SJCRH30 (cell line): ENCODE data around the gene CDYL2. TPM values are rescaled to one million over a fixed set of nuclear protein-coding genes. Genes with fewer than 3 reads are reported as not detected.

Experiments
- DNase-seq, 2 experiments: peaks; one replicate each; pipeline ENCODE4 v3.0.0-alpha.2; 2015 to 2020
- H3K27ac ChIP-seq: fragments of 250-450 bp; sonication (Bioruptor Pico); 2 replicates; pipeline ENCODE4 v1.5.1; 2020; ENCODE audit warnings: mild to moderate bottlenecking, moderate library complexity
- H3K27me3 ChIP-seq: fragments of 250-450 bp; sonication (Bioruptor Pico); 2 replicates; pipeline ENCODE4 v1.5.1; 2020; ENCODE audit warnings: mild to moderate bottlenecking, moderate library complexity
- H3K36me3 ChIP-seq: fragments of 250-450 bp; sonication (Bioruptor Pico); 2 replicates; pipeline ENCODE4 v1.5.1; 2020; ENCODE audit warnings: mild to moderate bottlenecking, moderate library complexity
- H3K4me1 ChIP-seq: fragments of 250-450 bp; sonication (Bioruptor Pico); 2 replicates; pipeline ENCODE4 v1.5.1; 2020; ENCODE audit warnings: mild to moderate bottlenecking, moderate library complexity
- H3K4me3 ChIP-seq: fragments of 250-450 bp; sonication (Bioruptor Pico); 2 replicates; pipeline ENCODE4 v1.5.1; 2020; ENCODE audit warnings: mild to moderate bottlenecking, moderate library complexity
- H3K9me3 ChIP-seq: fragments of 250-450 bp; sonication (Bioruptor Pico); replicated peaks from 2 replicates; pipeline ENCODE4 v1.5.1; 2020; ENCODE audit warnings: mild to moderate bottlenecking, moderate library complexity
- total RNA-seq: library from RNA; depleted of rRNA; stranded (reverse); fragments of >200 nt; shearing (Covaris generic); gene quantifications from 2 replicates; pipeline ENCODE4 v1.2.3, GENCODE V29; 2014; rRNA removed

CDYL2 gene, protein sequence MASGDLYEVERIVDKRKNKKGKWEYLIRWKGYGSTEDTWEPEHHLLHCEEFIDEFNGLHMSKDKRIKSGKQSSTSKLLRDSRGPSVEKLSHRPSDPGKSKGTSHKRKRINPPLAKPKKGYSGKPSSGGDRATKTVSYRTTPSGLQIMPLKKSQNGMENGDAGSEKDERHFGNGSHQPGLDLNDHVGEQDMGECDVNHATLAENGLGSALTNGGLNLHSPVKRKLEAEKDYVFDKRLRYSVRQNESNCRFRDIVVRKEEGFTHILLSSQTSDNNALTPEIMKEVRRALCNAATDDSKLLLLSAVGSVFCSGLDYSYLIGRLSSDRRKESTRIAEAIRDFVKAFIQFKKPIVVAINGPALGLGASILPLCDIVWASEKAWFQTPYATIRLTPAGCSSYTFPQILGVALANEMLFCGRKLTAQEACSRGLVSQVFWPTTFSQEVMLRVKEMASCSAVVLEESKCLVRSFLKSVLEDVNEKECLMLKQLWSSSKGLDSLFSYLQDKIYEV
- 0.05 and 0.14 TPM in 2 replicates for total RNA-seq

DNA sequence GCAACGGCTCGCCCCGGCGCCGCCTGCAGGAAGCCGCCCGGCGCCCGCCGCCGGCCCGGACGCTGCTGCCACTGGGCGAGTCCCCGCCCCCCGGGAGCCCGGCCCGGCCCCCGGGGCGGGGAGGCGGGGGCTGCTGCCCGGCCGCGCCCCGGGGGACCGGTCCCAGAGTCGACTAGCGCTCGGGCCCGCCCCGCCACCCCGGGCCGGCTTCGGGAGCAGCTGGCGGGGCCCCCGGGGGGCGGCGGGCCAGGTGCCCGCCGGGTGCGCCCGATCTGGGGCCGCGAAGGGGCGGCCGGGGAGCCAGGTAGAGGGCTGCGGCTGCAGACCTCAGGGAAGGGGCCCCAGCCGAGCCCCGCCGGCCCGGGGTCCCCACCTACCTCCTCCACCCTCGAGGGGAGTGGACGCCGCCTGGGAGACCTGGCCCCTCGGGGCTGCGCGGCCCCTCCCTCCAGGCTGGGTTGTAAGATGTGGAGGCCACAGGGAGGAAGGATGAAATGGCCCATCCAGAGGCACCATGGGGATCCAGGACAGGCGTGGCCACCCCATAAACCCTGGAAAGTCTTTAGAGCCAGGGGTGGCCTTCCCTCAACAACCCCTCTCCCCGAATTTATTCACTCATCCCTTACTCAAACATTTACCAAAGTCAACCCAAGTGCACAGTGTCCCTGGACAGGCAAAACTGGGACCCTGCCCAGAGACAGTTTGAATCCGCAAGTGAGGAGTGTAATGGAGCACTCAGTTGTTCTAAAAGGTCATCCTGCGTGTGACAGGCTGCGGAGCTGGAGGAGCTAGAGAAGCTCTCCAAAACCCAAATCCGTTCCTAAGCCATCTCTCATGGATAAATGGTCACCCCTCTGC lies at the start of gene CDYL2:
CDYL2 (minus strand) TSS at position 73 of the 858 bp plus-strand sequence. CDS start 425 bp downstream, outside the sequence.
- Histone ChIP-seq H3K27ac (no peak within 1 kb of the TSS), H3K4me3 (no peak within 1 kb of the TSS), H3K27me3 (no peaks in the 10 kb centered on the region), H3K4me1 (no peaks in the 10 kb centered on the region), H3K9me3 (no peaks in the 10 kb centered on the region), H3K36me3 (no peaks in the 10 kb centered on the region)
- DNase-seq = no peak

DNA sequence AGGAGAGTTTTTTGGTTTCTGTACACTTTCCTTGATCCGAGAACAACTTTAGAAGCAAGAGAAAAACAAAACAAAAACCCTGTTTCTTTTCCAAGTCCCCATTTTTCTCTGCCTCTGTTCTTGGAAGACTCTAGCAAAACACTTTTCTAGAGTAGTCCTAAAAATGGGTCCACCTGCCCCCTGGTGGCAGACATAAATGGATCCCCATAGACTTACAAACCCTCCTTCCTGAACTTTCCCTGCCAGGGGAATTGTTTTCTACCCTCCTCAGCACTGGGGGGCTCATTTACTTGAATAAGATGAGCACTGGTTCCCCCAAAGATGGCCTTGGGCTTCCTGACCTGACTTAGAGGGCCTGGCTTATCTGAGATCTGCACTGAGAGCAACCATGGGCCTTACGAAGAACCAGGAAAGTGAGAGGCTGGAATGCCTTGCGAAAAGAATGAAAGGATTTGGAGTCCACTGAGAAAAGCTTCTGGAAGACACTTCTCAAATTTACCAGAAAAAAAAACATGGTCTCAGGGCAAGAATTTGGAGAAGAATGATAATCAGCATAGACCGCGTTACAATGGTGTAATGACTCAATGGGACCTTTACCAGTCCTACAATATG lies 48.0 kb upstream of the CDYL2 start:
- Histone ChIP-seq H3K27me3 (no peaks in the 10 kb centered on the region), H3K36me3 (no peaks in the 10 kb centered on the region), H3K4me3 (no peak overlapping the region), H3K27ac (no peak overlapping the region), H3K4me1 (no peaks in the 10 kb centered on the region), H3K9me3 (no peaks in the 10 kb centered on the region)
- DNase-seq = peak; percentile 3 to 5

DNA sequence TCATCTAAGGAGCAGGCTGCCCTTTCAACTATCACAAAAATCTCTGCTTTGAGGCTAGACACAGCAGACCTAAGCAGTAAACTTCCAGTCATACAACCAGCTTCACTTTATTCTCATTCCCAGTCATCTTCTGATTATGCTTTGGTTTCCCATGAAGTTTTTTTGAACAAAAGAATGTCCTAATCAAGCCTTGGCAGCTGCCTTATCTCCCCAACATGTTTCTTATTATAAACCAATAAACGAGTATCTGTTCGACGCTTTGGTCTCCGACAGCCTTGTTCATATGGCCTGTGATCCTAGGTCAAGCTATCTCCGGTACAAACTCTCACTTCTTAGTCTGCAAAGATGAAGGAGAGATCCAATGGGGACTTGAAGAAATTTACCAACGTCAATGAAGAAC lies 47.4 kb upstream of the CDYL2 start:
- H3K27me3 ChIP-seq = no peaks in the 10 kb centered on the region
- no peak for DNase-seq
- no peak overlapping the region for H3K27ac ChIP-seq
- H3K9me3 ChIP-seq = no peaks in the 10 kb centered on the region
- H3K4me1 ChIP-seq = no peaks in the 10 kb centered on the region
- no peaks in the 10 kb centered on the region for H3K36me3 ChIP-seq
- no peak overlapping the region for H3K4me3 ChIP-seq

DNA sequence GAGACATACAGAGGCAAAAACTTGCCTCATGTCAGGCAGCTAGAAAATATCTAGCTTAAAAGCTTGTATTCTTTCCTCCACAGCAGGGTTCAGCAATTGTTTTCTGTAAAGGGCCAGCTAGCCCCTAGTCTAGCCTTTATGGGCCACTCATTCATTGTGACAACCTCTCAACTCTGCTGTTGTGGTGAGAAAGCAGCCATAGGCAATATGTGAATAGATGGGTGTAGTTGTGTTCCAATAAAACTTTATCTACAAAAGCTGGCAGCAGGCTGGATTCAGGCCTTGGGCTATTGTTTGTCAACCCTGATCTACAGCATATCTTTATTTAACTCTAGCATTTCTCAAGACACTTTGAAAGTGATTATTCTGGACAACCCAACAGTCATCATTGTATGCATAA lies 46.4 kb upstream of the CDYL2 start:
- Histone ChIP-seq H3K36me3 (no peaks in the 10 kb centered on the region), H3K9me3 (no peaks in the 10 kb centered on the region), H3K27me3 (no peaks in the 10 kb centered on the region), H3K4me3 (no peak overlapping the region), H3K4me1 (no peaks in the 10 kb centered on the region), H3K27ac (no peak overlapping the region)
- DNase-seq = no peak

DNA sequence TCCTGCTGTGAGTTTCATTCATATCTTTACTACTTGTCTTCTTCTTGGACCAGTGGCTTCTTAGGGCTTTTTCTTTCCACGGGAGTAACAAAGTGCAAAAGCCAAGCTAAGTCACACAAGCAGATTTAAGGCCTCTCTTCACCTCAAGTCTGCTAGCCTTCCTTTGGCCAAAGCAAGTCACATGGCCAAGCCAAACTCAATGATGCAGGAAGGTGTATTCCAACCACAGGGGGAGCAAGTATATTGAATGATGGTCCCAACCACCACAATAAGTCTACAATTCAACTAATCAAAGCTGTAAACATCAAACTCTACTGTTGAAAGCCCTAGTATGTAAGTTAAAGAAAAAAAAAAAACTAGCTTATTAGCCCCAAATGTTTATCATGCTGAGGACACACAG lies 44.5 kb upstream of the CDYL2 start:
- H3K36me3 ChIP-seq = no peaks in the 10 kb centered on the region
- H3K9me3 ChIP-seq = no peaks in the 10 kb centered on the region
- no peak overlapping the region for H3K27ac ChIP-seq
- H3K4me1 ChIP-seq = no peaks in the 10 kb centered on the region
- no peak for DNase-seq
- no peak overlapping the region for H3K4me3 ChIP-seq
- H3K27me3 ChIP-seq = no peaks in the 10 kb centered on the region

DNA sequence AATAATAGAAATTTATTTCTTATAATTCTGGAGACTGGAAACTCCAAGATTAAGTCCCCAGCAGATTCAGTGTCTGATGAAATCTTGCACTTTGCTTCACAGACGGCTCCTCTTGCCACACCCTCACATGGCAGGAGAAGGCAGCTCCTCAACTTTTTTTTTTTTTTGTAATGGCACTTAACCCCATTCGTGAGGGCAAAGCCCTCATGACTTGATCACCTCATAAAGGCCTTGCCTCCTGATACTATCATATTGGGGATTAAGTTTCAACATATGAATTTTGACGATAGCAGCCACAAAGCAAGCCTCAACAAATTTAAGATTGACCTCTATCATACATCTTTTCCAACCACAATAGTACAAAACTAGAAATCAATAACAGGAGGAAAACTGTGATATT lies 42.3 kb upstream of the CDYL2 start:
- no peaks in the 10 kb centered on the region for H3K4me1 ChIP-seq
- no peak overlapping the region for H3K4me3 ChIP-seq
- H3K27ac ChIP-seq = no peak overlapping the region
- H3K36me3 ChIP-seq = no peaks in the 10 kb centered on the region
- no peaks in the 10 kb centered on the region for H3K27me3 ChIP-seq
- H3K9me3 ChIP-seq = no peaks in the 10 kb centered on the region
- no peak for DNase-seq

DNA sequence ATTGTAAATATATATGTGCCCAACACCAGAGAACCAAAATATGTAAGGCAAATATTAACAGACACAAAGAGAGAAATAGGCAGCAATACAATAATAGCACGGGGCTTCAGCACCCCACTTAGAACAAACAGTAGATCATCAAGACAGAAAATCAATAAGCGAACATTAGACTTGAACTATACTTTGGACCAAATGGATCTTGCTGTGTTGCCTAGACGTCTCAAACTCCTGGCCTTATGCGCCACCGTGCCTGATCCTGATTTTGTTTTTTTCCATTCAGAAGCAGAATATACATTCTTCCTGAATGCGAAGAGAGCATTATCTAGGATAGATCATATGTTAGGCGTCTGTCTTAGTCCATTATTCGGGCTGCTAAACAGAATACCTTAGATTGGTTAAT lies 41.9 kb upstream of the CDYL2 start:
- no peak overlapping the region for H3K4me3 ChIP-seq
- H3K4me1 ChIP-seq = no peaks in the 10 kb centered on the region
- no peak overlapping the region for H3K27ac ChIP-seq
- H3K9me3 ChIP-seq = no peaks in the 10 kb centered on the region
- no peaks in the 10 kb centered on the region for H3K27me3 ChIP-seq
- H3K36me3 ChIP-seq = no peaks in the 10 kb centered on the region
- no peak for DNase-seq

DNA sequence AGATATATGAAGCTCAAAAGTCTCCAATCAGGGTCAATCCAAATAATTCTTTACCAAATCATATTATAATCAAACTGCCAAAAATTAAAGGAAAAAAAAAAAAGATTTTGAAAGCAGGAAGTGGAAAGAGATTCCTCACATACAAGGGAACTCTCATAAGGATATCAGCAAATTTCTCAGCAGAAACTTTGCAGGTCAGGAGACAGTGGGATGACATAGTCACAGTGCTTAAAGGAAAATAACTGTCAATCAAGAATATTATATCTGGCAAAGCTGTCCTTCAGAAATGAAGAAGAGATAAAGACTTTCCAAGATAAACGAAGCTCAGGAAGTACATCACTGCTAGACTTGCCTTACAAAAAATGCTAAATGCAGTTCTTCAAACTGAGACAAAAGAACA lies 40.0 kb upstream of the CDYL2 start:
- no peak for DNase-seq
- Histone ChIP-seq H3K27me3 (no peaks in the 10 kb centered on the region), H3K9me3 (no peaks in the 10 kb centered on the region), H3K36me3 (no peaks in the 10 kb centered on the region), H3K4me3 (no peak overlapping the region), H3K4me1 (no peaks in the 10 kb centered on the region), H3K27ac (no peak overlapping the region)

DNA sequence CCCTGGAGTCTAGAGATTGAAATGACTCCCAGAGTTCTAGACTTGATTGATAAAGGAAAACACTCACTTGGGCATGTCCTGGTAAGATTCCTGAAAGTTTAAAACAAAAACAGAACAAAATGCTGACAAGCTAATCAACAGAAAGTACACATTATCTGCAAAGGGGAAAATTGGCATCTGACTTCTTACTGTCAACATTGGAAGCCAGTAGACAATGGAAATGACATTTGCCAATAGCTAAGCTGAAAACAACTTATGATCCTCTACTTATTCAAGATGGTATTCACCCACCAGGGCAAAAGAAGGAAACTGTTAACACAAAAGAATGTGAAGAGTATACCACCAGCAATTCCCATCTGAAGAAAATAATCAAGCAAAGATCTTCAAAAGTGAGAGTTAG lies 36.8 kb upstream of the CDYL2 start:
- DNase-seq = no peak
- H3K9me3 ChIP-seq = no peaks in the 10 kb centered on the region
- H3K4me1 ChIP-seq = no peaks in the 10 kb centered on the region
- no peaks in the 10 kb centered on the region for H3K27me3 ChIP-seq
- no peak overlapping the region for H3K27ac ChIP-seq
- no peak overlapping the region for H3K4me3 ChIP-seq
- H3K36me3 ChIP-seq = no peaks in the 10 kb centered on the region

DNA sequence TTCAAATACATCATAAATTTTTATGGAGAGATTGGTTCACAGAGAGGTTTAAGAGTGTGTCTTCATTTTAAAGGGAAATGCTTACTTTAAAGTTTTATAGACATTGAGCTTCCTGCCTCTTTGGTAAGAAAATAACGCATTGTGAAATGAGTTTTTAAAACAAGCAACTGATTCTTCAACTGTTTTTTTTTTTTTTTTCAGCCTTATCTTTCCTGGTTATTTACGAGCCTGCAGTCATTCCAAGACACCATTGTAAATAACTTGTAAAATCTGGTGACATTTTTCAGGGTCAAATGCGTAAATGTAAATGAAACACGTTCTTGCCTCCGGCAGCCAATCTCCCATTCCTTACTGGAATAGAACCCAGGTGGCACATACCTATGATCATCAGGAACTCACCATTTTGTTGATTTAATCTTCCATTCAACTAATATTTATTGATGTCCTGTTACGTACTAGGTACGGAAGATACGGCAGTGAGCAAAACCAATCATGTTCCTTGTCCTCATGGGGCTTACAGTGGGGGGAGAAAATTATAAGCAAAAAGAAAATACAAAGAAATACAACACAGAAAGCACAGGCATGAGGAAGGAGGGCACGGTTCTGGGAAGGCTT lies 33.2 kb upstream of the CDYL2 start:
- no peaks in the 10 kb centered on the region for H3K27me3 ChIP-seq
- H3K27ac ChIP-seq = no peak overlapping the region
- H3K9me3 ChIP-seq = no peaks in the 10 kb centered on the region
- DNase-seq = no peak
- H3K36me3 ChIP-seq = no peaks in the 10 kb centered on the region
- H3K4me3 ChIP-seq = no peak overlapping the region
- no peaks in the 10 kb centered on the region for H3K4me1 ChIP-seq

DNA sequence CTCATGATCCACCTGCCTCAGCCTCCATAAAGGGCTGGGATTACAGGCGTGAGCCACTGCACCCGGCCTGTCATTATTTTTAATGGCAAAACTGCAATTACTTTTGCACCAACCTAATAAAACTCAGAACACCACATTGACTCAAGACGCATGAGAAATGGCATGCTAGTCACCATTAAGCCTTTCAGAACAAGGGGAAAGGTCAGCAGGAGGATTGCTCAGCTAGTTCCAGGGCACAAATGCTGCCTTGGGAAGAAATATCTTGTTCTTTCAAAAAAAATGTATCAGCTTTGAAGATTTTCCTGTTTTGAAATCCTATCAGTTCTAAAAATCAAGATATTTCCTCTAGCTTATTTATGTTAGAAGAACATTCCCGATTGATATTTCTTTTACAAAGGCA lies 32.4 kb upstream of the CDYL2 start:
- H3K27me3 ChIP-seq = no peaks in the 10 kb centered on the region
- no peak overlapping the region for H3K27ac ChIP-seq
- no peaks in the 10 kb centered on the region for H3K9me3 ChIP-seq
- DNase-seq = no peak
- H3K4me1 ChIP-seq = no peaks in the 10 kb centered on the region
- no peak overlapping the region for H3K4me3 ChIP-seq
- no peaks in the 10 kb centered on the region for H3K36me3 ChIP-seq

DNA sequence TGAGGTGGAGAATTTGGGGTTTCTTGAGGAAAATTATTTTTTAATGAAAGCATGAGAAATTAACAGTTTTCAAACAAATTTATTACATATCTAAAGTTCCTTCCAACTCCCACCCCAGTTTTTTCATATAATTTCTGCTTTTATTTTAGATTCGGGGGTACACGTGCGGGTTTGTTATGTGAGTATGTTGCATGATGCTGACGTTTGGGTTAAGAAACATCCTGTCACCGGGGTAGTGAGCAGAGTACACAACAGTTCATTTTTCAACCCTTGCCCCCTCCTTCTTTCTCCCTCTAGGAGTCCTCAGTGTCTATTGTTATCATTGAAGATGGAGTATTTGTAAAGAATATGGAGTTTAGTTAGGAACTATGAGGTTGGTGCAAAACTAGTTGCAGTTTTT lies 31.8 kb upstream of the CDYL2 start:
- no peak for DNase-seq
- H3K27me3 ChIP-seq = no peaks in the 10 kb centered on the region
- H3K9me3 ChIP-seq = no peaks in the 10 kb centered on the region
- no peaks in the 10 kb centered on the region for H3K4me1 ChIP-seq
- no peak overlapping the region for H3K27ac ChIP-seq
- no peaks in the 10 kb centered on the region for H3K36me3 ChIP-seq
- H3K4me3 ChIP-seq = no peak overlapping the region

DNA sequence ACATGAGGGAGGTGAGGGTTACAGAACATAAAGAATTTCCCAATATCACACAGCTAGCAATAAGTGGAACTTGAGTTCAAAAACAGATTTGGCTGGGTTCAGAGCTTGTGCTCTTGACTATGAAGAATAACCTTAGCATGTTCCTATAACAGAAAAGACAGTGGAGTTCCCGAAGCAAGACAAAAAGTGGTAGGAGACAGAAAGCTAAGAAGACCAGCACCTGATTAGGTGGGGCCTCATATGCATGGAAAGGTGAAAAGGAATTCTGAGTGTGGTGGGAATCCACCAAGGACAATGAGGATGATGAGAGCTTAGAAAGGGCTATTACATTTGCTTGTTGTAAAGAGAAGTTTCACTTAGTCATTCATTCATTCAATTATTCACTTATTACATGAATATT lies 26.6 kb upstream of the CDYL2 start:
- no peak for DNase-seq
- no peaks in the 10 kb centered on the region for H3K36me3 ChIP-seq
- no peaks in the 10 kb centered on the region for H3K9me3 ChIP-seq
- H3K4me3 ChIP-seq = no peak overlapping the region
- no peak overlapping the region for H3K27ac ChIP-seq
- no peaks in the 10 kb centered on the region for H3K27me3 ChIP-seq
- H3K4me1 ChIP-seq = no peaks in the 10 kb centered on the region

DNA sequence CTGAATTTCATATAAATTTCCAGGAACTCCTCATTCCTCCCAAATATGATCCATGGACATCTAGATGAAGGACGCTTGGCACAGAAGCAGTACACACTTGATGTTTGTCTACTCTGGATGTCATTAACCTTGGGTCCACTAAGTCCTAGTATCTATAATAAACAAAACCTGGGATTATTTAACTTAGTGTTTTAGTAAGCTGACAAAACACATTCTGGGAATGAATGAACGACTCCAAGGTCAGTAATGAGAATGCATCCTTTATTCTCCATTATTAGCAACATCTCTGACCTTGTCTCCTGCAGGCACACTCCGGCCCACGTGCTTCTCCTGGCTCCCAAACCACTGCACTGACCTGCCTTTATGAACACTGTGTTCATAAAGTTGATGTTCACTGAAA lies 24.1 kb upstream of the CDYL2 start:
- no peaks in the 10 kb centered on the region for H3K36me3 ChIP-seq
- no peaks in the 10 kb centered on the region for H3K4me1 ChIP-seq
- DNase-seq = no peak
- no peaks in the 10 kb centered on the region for H3K9me3 ChIP-seq
- no peaks in the 10 kb centered on the region for H3K27me3 ChIP-seq
- no peak overlapping the region for H3K27ac ChIP-seq
- no peak overlapping the region for H3K4me3 ChIP-seq

DNA sequence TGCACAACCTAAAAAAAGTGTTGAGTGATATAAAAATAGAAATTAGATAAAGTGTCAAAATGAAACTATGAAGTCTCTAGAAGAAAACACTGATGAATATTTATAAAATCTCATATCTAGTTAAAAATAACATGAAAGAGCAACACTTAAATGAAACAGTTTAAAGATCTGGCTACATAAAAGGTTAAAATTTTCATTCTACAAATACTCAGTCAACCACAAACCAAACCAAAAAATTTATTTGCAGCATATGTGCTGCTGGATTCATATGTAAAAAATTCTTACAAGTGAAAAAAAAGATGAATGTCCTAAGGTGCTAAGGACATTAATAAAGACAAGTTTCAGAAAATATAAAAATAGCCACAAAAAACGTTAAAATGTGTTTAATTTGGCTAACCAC lies 22.6 kb upstream of the CDYL2 start:
- Histone ChIP-seq H3K9me3 (no peaks in the 10 kb centered on the region), H3K4me1 (no peaks in the 10 kb centered on the region), H3K36me3 (no peaks in the 10 kb centered on the region), H3K27me3 (no peaks in the 10 kb centered on the region), H3K4me3 (no peak overlapping the region), H3K27ac (no peak overlapping the region)
- DNase-seq = no peak
